ENCODE measurements around the gene SLC27A5.

DNA sequence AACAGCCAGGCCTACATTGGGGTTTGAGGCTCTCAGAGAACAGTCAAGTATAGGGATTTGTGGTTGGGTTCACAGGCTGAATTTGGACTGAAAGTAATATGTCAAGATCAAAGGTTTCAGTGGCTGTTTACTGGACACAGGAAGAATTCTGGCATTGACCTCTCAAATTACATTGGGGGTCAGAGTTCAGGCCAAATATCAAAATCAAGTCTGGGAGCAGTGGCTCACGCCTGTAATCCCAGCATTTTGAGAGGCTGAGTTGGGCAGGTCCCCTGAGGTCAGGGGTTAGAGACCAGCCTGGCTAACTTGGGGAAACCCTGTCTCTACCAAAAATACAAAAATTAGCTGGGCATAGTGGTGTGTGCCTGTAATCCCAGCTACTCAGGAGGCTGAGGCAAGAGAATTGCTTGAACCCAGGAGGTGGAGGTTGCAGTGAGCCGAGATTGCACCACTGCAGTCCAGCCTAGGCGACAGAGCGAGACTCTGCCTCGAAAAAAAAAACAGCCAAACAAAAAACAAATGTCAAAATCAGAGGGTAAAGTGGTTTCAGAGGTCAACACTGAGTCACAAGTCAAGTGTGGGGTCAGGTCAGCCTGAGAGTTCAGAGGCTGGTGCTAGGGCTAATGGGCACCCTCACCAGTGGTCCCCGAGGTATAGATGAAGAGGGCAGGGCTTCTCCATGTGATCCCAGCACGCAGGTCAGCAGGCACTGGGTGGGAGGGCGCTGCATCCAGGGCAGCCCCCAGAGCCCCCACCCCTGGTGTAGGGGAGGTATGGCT is 1.5 kb downstream of the SLC27A5 start:
- no peak for TF ChIP-seq POLR2AphosphoS5 (IDR thresholded peaks at IDR 0.05; ENCODE audit: borderline replicate concordance, low read depth, low read length)
- TF ChIP-seq EZH2 (IDR thresholded peaks at IDR 0.05) = no peak
- no peak for TF ChIP-seq FOXP2 (optimal IDR thresholded peaks at IDR 0.05; ENCODE audit: control extremely low read depth, extremely low read length, insufficient read depth)
